Osteocyte (in vitro differentiated cells): ENCODE results near the gene RPS19BP1. TPM values are rescaled to one million over a fixed set of nuclear protein-coding genes. Genes with fewer than 3 reads are reported as not detected.
A peak's percentile ranks its signal among the peaks of the same experiment; 100 is the strongest.

Experiments
- DNase-seq: peaks from one replicate; pipeline ENCODE4 v3.0.0; 2021; ENCODE audit warnings: mixed read lengths; ENCODE audit not compliant: unreplicated experiment; ENCODE audit errors: extremely low spot score
- H3K27ac Mint-ChIP-seq: one replicate; pipeline ENCODE4 v1.8.0; 2021; ENCODE audit warnings: mild to moderate bottlenecking, mixed read lengths; ENCODE audit not compliant: unreplicated experiment
- H3K27me3 Mint-ChIP-seq: one replicate; pipeline ENCODE4 v1.8.0; 2021; ENCODE audit warnings: mixed read lengths; ENCODE audit not compliant: unreplicated experiment
- H3K36me3 Mint-ChIP-seq: one replicate; pipeline ENCODE4 v1.8.0; 2021; ENCODE audit warnings: mixed read lengths; ENCODE audit not compliant: unreplicated experiment
- H3K4me1 Mint-ChIP-seq: one replicate; pipeline ENCODE4 v1.8.0; 2021; ENCODE audit warnings: mixed read lengths; ENCODE audit not compliant: unreplicated experiment
- H3K4me3 Mint-ChIP-seq: one replicate; pipeline ENCODE4 v1.8.0; 2021; ENCODE audit warnings: mild to moderate bottlenecking, moderate library complexity, mixed read lengths; ENCODE audit not compliant: unreplicated experiment
- H3K9me3 Mint-ChIP-seq: one replicate; pipeline ENCODE4 v1.8.0; 2021; ENCODE audit warnings: mixed read lengths; ENCODE audit not compliant: unreplicated experiment
- CTCF ChIP-seq: fragments of 200-600 bp; sonication (generic); IDR thresholded peaks from 2 replicates; pipeline ENCODE4 v1.5.0; 2021; ENCODE audit warnings: antibody characterized with exemption, mild to moderate bottlenecking, moderate library complexity
- total RNA-seq: library from RNA; stranded (reverse); gene quantifications from 2 replicates; pipeline ENCODE4 v1.2.1, GENCODE V29; 2021

The RPS19BP1 gene
- total RNA-seq, 1 donor from 2014 or later: 53.1 TPM

- Mint-ChIP-seq H3K36me3 (no peaks in the 10 kb centered on the region), H3K4me3 (no peak overlapping the region), H3K27me3 (peaks cover 47% of the 10 kb centered on the region), H3K9me3 (no peaks in the 10 kb centered on the region), H3K27ac (no peak overlapping the region), H3K4me1 (peaks cover 7% of the 10 kb centered on the region)
- TF ChIP-seq CTCF: no peak
- no peak for DNase-seq
These were observed 20.9 kb upstream of the RPS19BP1 start for GRCh38 chr22:39553429-39553828.

- no peak for TF ChIP-seq CTCF
- H3K36me3 Mint-ChIP-seq: no peaks in the 10 kb centered on the region
- no peaks in the 10 kb centered on the region for H3K9me3 Mint-ChIP-seq
- no peak overlapping the region for H3K27ac Mint-ChIP-seq
- no peak for DNase-seq
- no peak overlapping the region for H3K4me3 Mint-ChIP-seq
- peaks cover 39% of the 10 kb centered on the region for H3K27me3 Mint-ChIP-seq
- H3K4me1 Mint-ChIP-seq: peaks cover 3% of the 10 kb centered on the region
These were observed 15.0 kb upstream of the RPS19BP1 start for GRCh38 chr22:39547587-39547947.

GRCh38 chr22:39546889-39547586 lies 14.5 kb upstream of the RPS19BP1 start:
- no peak for TF ChIP-seq CTCF
- DNase-seq: no peak

GRCh38 chr22:39545386-39546365 lies 13.1 kb upstream of the RPS19BP1 start:
- TF ChIP-seq CTCF: no peak
- DNase-seq: no peak
- no peak overlapping the region for H3K27ac Mint-ChIP-seq
- no peaks in the 10 kb centered on the region for H3K9me3 Mint-ChIP-seq
- H3K4me3 Mint-ChIP-seq: no peak overlapping the region
- H3K27me3 Mint-ChIP-seq: peaks cover 27% of the 10 kb centered on the region
- H3K36me3 Mint-ChIP-seq: no peaks in the 10 kb centered on the region
- H3K4me1 Mint-ChIP-seq: peaks cover 3% of the 10 kb centered on the region

More at GRCh38 chr22:39546889-39547586, 14.5 kb upstream of the RPS19BP1 start:
- H3K9me3 Mint-ChIP-seq: no peaks in the 10 kb centered on the region
- no peak overlapping the region for H3K27ac Mint-ChIP-seq
- H3K4me1 Mint-ChIP-seq: peaks cover 3% of the 10 kb centered on the region
- peaks cover 35% of the 10 kb centered on the region for H3K27me3 Mint-ChIP-seq
- H3K4me3 Mint-ChIP-seq: no peak overlapping the region
- no peaks in the 10 kb centered on the region for H3K36me3 Mint-ChIP-seq

GRCh38 chr22:39543095-39543494 lies 10.5 kb upstream of the RPS19BP1 start:
- H3K27ac Mint-ChIP-seq: no peak overlapping the region

More at GRCh38 chr22:39543095-39543494, 10.5 kb upstream of the RPS19BP1 start:
- no peak overlapping the region for H3K4me3 Mint-ChIP-seq
- no peaks in the 10 kb centered on the region for H3K36me3 Mint-ChIP-seq
- H3K27me3 Mint-ChIP-seq: peaks cover 27% of the 10 kb centered on the region
- peaks cover 3% of the 10 kb centered on the region for H3K4me1 Mint-ChIP-seq
- peak; percentile 53 for TF ChIP-seq CTCF
- no peaks in the 10 kb centered on the region for H3K9me3 Mint-ChIP-seq
- DNase-seq: no peak
